HCT116 (cell line): ENCODE measurements around the gene CERS6. TPM values are rescaled to one million over a fixed set of nuclear protein-coding genes. Genes with fewer than 3 reads are reported as not detected.

Experiments used
- ATAC-seq: fragments of 200-7000 bp; cut with Tn5 transposase; 2 replicates; pipeline ENCODE4 v1.9.1; 2020; ENCODE audit warnings: mild to moderate bottlenecking, moderate library complexity
- BruUV-seq: library from RNA; stranded (reverse); fragments of 400-500 nt; replicated peaks from 2 replicates; lab custom pipeline; 2021; lab: Mats Ljungman, UMichigan
- CTCF ChIA-PET: fragments of 300-600 bp; sonication (Branson Sonifier 250); formaldehyde crosslinking; loops from one replicate; lab custom pipeline; 2021; ENCODE audit warnings: antibody characterized with exemption; lab: Charles Lee
- POLR2A ChIA-PET: fragments of 300-600, 350-600 bp; sonication (Branson Sonifier 250); formaldehyde crosslinking; loops from one replicate; lab custom pipeline; 2021; ENCODE audit warnings: antibody characterized with exemption; lab: Charles Lee
- RAD21 ChIA-PET, 2 experiments: fragments of 300-600 bp; sonication (Branson Sonifier 250); formaldehyde crosslinking; loops; one replicate each; lab custom pipeline; 2023; ENCODE audit warnings: low total read pairs in 2 of 2; ENCODE audit not compliant: uncharacterized antibody in 2 of 2, unreplicated experiment in 2 of 2, low non-redundant PET in 1 of 2; lab: Charles Lee
- DNase-seq: peaks from one replicate; pipeline ENCODE4 v3.0.0-alpha.2; 2010; ENCODE audit warnings: low read depth, low spot score
- H2AFZ ChIP-seq: fragments of 200-600 bp; shearing (Covaris generic), sonication (generic); 2 replicates; pipeline ENCODE4 v1.6.1; 2017; ENCODE audit warnings: low read depth, mixed run types, mixed read lengths, antibody characterized with exemption, low read length; ENCODE audit not compliant: poor library complexity, severe bottlenecking
- H3K27ac ChIP-seq: 2 replicates; pipeline ENCODE4 v1.5.1; 2012; ENCODE audit warnings: low read depth, low read length
- H3K27me3 ChIP-seq: fragments of 200-600 bp; sonication (generic); 2 replicates; pipeline ENCODE4 v1.6.1; 2016; ENCODE audit warnings: mixed run types, low read length, mixed read lengths; ENCODE audit not compliant: insufficient read depth
- H3K36me3 ChIP-seq, 2 experiments: fragments of 200-500 bp in 1 of 2; fragments of 200-600 bp in 1 of 2; sonication (Bioruptor generic) in 1 of 2; sonication (generic) in 1 of 2; 2 replicates each; pipeline versions ENCODE4 v1.5.1 to v1.6.1; 2014 to 2016; ENCODE audit warnings: low read length in 2 of 2, inconsistent platforms in 1 of 2, mixed read lengths in 1 of 2, mixed run types in 1 of 2; ENCODE audit not compliant: insufficient read depth in 2 of 2, control insufficient read depth in 1 of 2
- H3K4me1 ChIP-seq, 2 experiments: fragments of 200-600 bp in 1 of 2; sonication (generic) in 1 of 2; 2 replicates each; pipeline versions ENCODE4 v1.5.1 to v1.6.1; 2012 to 2017; ENCODE audit warnings: low read length in 2 of 2, inconsistent platforms in 1 of 2, mild to moderate bottlenecking in 1 of 2, mixed read lengths in 1 of 2, mixed run types in 1 of 2, moderate library complexity in 1 of 2; ENCODE audit not compliant: insufficient read depth in 2 of 2, control insufficient read depth in 1 of 2
- H3K4me2 ChIP-seq: fragments of 200-600 bp; sonication (generic); 2 replicates; pipeline ENCODE4 v1.6.1; 2017; ENCODE audit warnings: mixed run types, low read length, mixed read lengths
- H3K4me3 ChIP-seq, 2 experiments: fragments of 200-600 bp in 1 of 2; sonication (generic) in 1 of 2; replicated peaks in 1 of 2; 2 replicates each; pipeline ENCODE4 v1.5.1; 2011 to 2016; ENCODE audit warnings: low read length in 2 of 2, control low read depth in 1 of 2, low read depth in 1 of 2, mild to moderate bottlenecking in 1 of 2, mixed read lengths in 1 of 2, mixed run types in 1 of 2
- H3K79me2 ChIP-seq: fragments of 200-600 bp; sonication (generic); 2 replicates; pipeline ENCODE4 v1.6.1; 2017; ENCODE audit warnings: mild to moderate bottlenecking, mixed run types, low read length, moderate library complexity, mixed read lengths; ENCODE audit not compliant: insufficient read depth
- H3K9ac ChIP-seq: fragments of 200-600 bp; sonication (generic); 2 replicates; pipeline ENCODE4 v1.6.1; 2016; ENCODE audit warnings: low read length, mixed read lengths
- H3K9me2 ChIP-seq: fragments of 200-600 bp; sonication (generic), shearing (Covaris generic); 2 replicates; pipeline ENCODE4 v1.6.1; 2017; ENCODE audit warnings: mixed run types, mild to moderate bottlenecking, moderate library complexity; ENCODE audit not compliant: insufficient read depth
- H3K9me3 ChIP-seq, 2 experiments: fragments of 200-500 bp in 1 of 2; fragments of 200-600 bp in 1 of 2; sonication (Bioruptor generic) in 1 of 2; sonication (generic) in 1 of 2; 2 replicates each; pipeline ENCODE4 v1.6.1; 2014 to 2017; ENCODE audit warnings: low read length in 2 of 2, mixed read lengths in 2 of 2, inconsistent platforms in 1 of 2, low read depth in 1 of 2, mild to moderate bottlenecking in 1 of 2, mixed run types in 1 of 2, moderate library complexity in 1 of 2; ENCODE audit not compliant: control insufficient read depth in 1 of 2, insufficient read depth in 1 of 2
- H4K20me1 ChIP-seq: fragments of 200-600 bp; sonication (generic), shearing (Covaris generic); 2 replicates; pipeline ENCODE4 v1.6.1; 2017; ENCODE audit warnings: mixed run types, mild to moderate bottlenecking, moderate library complexity; ENCODE audit not compliant: insufficient read depth
- CBX3 ChIP-seq: IDR thresholded peaks from 2 replicates; pipeline ENCODE4 v1.6.1; 2012; ENCODE audit warnings: low read depth
- CEBPB ChIP-seq: IDR thresholded peaks from 2 replicates; pipeline ENCODE4 v1.6.1; 2012; ENCODE audit warnings: low read depth
- CTCF ChIP-seq, 3 experiments: fragments of 200-600 bp in 1 of 3; sonication (generic) in 1 of 3; IDR thresholded peaks in 2 of 3; conservative IDR thresholded peaks in 1 of 3; 2 replicates each; pipeline ENCODE4 v1.5.1; 2012 to 2017; ENCODE audit warnings: low read depth in 2 of 3, low read length in 2 of 3, antibody characterized with exemption in 1 of 3, borderline replicate concordance in 1 of 3, control low read depth in 1 of 3, mild to moderate bottlenecking in 1 of 3, mixed read lengths in 1 of 3, mixed run types in 1 of 3, moderate library complexity in 1 of 3; ENCODE audit not compliant: insufficient read depth in 1 of 3
- EGR1 ChIP-seq: IDR thresholded peaks from 2 replicates; pipeline ENCODE4 v1.6.1; 2012; ENCODE audit warnings: low read depth
- ELF1 ChIP-seq: IDR thresholded peaks from 2 replicates; pipeline ENCODE4 v1.6.1; 2012; ENCODE audit warnings: low read depth, borderline replicate concordance
- EZH2 ChIP-seq: fragments of 200-600 bp; sonication (generic); IDR thresholded peaks from 2 replicates; pipeline ENCODE4 v1.6.1; 2017; ENCODE audit warnings: antibody characterized with exemption, mixed run types
- EZH2phosphoT487 ChIP-seq: fragments of 200-600 bp; IDR thresholded peaks from 2 replicates; pipeline ENCODE4 v1.6.1; 2018; ENCODE audit warnings: antibody characterized with exemption, borderline replicate concordance
- FOSL1 ChIP-seq: IDR thresholded peaks from 2 replicates; pipeline ENCODE4 v1.6.1; 2012; ENCODE audit warnings: low read depth
- JUND ChIP-seq: IDR thresholded peaks from 2 replicates; pipeline ENCODE4 v1.6.1; 2012
- POLR2A ChIP-seq: IDR thresholded peaks from 2 replicates; pipeline ENCODE4 v1.7.0; 2011; ENCODE audit warnings: borderline replicate concordance; ENCODE audit not compliant: insufficient read depth, insufficient read length; ENCODE audit errors: extremely low read depth
- POLR2AphosphoS5 ChIP-seq: IDR thresholded peaks from 2 replicates; pipeline ENCODE4 v1.6.1; 2011; ENCODE audit warnings: mild to moderate bottlenecking, low read depth, low read length, moderate library complexity
- RAD21 ChIP-seq: IDR thresholded peaks from 2 replicates; pipeline ENCODE4 v1.6.1; 2012; ENCODE audit warnings: low read depth, mild to moderate bottlenecking
- SP1 ChIP-seq: IDR thresholded peaks from 2 replicates; pipeline ENCODE4 v1.6.1; 2012; ENCODE audit warnings: low read depth
- YY1 ChIP-seq: IDR thresholded peaks from 2 replicates; pipeline ENCODE4 v1.6.1; 2011; ENCODE audit warnings: low read length, low read depth, moderate library complexity, mild to moderate bottlenecking; ENCODE audit not compliant: insufficient replicate concordance; ENCODE audit errors: extremely low read depth
- ZFX ChIP-seq: fragments of 450-650 bp; IDR thresholded peaks from 2 replicates; pipeline ENCODE4 v1.6.1; 2017
- intact Hi-C: fragments of 100-400 bp; cut with micrococcal nuclease; formaldehyde crosslinking; loops from 2 replicates; pipeline ENCODE4 v1.10.0; 2022
- total RNA-seq: library from RNA; stranded (reverse); gene quantifications from one replicate; pipeline ENCODE4 v1.2.1, GENCODE V29; 2021; ENCODE audit not compliant: unreplicated experiment
- TF ChIP-seq, protein P1 (sequence below): IDR thresholded peaks from 2 replicates; pipeline ENCODE4 v1.6.1; 2012
- TF ChIP-seq, protein P2 (sequence below): IDR thresholded peaks from 2 replicates; pipeline ENCODE4 v1.6.1; 2012
- TF ChIP-seq, protein P3 (sequence below): IDR thresholded peaks from 2 replicates; pipeline ENCODE4 v1.6.1; 2011; ENCODE audit warnings: mild to moderate bottlenecking, low read length, moderate library complexity; ENCODE audit not compliant: insufficient replicate concordance; ENCODE audit errors: extremely low read depth

The CERS6 gene
- total RNA-seq, 1 experiment from 2014 or later = 37.0 TPM

GRCh38 chr2:168796583-168797285 lies 340.7 kb downstream of the CERS6 start:
- no peaks in the 10 kb centered on the region for H3K36me3 ChIP-seq
- BruUV-seq = no TSS peak
- TF ChIP-seq ZFX = no peak
- no peak for TF ChIP-seq SP1
- TF ChIP-seq JUND = no peak
- TF ChIP-seq, protein P1, sequence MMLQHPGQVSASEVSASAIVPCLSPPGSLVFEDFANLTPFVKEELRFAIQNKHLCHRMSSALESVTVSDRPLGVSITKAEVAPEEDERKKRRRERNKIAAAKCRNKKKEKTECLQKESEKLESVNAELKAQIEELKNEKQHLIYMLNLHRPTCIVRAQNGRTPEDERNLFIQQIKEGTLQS = no peak
- no peak for TF ChIP-seq POLR2AphosphoS5
- no peak for TF ChIP-seq CEBPB
- TF ChIP-seq POLR2A = no peak
- TF ChIP-seq CTCF (IDR thresholded peaks at IDR 0.05 in 2 of 3, conservative IDR thresholded peaks at IDR 0.05 in 1 of 3; ENCODE audit: borderline replicate concordance in 1 of 3, insufficient read depth in 1 of 3, low read depth in 2 of 3, low read length in 2 of 3) = no peak
- TF ChIP-seq RAD21 = no peak
- TF ChIP-seq EZH2phosphoT487 = no peak
- no peak for TF ChIP-seq ELF1
- TF ChIP-seq, protein P2, sequence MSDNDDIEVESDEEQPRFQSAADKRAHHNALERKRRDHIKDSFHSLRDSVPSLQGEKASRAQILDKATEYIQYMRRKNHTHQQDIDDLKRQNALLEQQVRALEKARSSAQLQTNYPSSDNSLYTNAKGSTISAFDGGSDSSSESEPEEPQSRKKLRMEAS = no peak
- TF ChIP-seq EZH2 = no peak
- no peak for TF ChIP-seq CBX3
- TF ChIP-seq YY1 = no peak
- no peak for TF ChIP-seq EGR1
- TF ChIP-seq FOSL1 = no peak
- TF ChIP-seq, protein P3, sequence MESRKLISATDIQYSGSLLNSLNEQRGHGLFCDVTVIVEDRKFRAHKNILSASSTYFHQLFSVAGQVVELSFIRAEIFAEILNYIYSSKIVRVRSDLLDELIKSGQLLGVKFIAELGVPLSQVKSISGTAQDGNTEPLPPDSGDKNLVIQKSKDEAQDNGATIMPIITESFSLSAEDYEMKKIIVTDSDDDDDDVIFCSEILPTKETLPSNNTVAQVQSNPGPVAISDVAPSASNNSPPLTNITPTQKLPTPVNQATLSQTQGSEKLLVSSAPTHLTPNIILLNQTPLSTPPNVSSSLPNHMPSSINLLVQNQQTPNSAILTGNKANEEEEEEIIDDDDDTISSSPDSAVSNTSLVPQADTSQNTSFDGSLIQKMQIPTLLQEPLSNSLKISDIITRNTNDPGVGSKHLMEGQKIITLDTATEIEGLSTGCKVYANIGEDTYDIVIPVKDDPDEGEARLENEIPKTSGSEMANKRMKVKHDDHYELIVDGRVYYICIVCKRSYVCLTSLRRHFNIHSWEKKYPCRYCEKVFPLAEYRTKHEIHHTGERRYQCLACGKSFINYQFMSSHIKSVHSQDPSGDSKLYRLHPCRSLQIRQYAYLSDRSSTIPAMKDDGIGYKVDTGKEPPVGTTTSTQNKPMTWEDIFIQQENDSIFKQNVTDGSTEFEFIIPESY = no peak
- no peak overlapping the region for H3K27ac ChIP-seq
- H3K27me3 ChIP-seq = no peaks in the 10 kb centered on the region
- H3K9me3 ChIP-seq = no peaks in the 10 kb centered on the region
- intact Hi-C loops = no loop called here
- H2AFZ ChIP-seq = no peak overlapping the region
- no peak overlapping the region for H3K4me3 ChIP-seq
- no peaks in the 10 kb centered on the region for H3K9me2 ChIP-seq
- no peak for ATAC-seq
- no peaks in the 10 kb centered on the region for H3K4me1 ChIP-seq
- H3K4me2 ChIP-seq = no peak overlapping the region
- ChIA-PET RAD21 (no interaction called here), POLR2A (no interaction called here), CTCF (no interaction called here)
- no peaks in the 10 kb centered on the region for H3K79me2 ChIP-seq
- no peak for DNase-seq
- no peak overlapping the region for H3K9ac ChIP-seq
- H4K20me1 ChIP-seq = no peaks in the 10 kb centered on the region
